ENCODE data around the gene OBSCN. TPM values are rescaled to one million over a fixed set of nuclear protein-coding genes. Genes with fewer than 3 reads are reported as not detected.

OBSCN gene
- total RNA-seq, 1 donor from 2014 or later, result 39.4 TPM

DNA sequence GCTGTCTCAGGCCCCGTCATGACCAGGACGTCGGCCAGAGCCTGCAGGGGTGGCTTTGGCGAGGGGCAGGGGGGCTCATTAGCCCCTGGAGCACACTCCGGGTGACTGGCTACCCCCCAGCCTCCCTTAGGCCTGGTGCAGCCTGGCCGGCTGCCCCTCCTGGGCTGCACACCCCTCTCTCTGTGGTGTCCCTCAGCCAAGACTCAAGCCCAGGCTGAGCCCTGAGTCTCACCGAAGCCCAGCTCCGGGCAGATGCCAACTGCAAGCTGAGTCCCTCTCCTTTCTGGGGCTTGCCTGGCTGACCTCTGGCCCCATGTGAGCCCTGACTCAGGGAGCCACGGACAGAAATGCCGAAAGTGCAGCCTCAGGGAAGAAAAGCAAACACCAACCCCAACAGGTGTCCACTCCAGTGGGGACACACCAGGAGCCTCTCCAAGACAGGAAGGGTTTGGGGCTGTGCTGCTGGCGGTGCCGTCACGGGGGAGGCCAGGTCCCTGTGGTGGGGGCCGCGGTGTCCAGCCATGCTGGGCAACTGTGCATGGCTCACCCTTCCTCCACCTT lies 47.6 kb upstream of the OBSCN start:
- Histone ChIP-seq H3K27me3 (no peaks in the 10 kb centered on the region), H3K9me3 (no peaks in the 10 kb centered on the region), H3K4me3 (no peak overlapping the region), H3K27ac (peak overlapping the region; percentile 6), H3K36me3 (no peaks in the 10 kb centered on the region), H3K4me1 (peaks cover 21% of the 10 kb centered on the region)
- no peak for ATAC-seq
- peak; percentile 61 for DNase-seq
- TF ChIP-seq CTCF (IDR thresholded peaks at IDR 0.05), result no peak
- intact Hi-C loops (cut with DNase I), result no loop called here

DNA sequence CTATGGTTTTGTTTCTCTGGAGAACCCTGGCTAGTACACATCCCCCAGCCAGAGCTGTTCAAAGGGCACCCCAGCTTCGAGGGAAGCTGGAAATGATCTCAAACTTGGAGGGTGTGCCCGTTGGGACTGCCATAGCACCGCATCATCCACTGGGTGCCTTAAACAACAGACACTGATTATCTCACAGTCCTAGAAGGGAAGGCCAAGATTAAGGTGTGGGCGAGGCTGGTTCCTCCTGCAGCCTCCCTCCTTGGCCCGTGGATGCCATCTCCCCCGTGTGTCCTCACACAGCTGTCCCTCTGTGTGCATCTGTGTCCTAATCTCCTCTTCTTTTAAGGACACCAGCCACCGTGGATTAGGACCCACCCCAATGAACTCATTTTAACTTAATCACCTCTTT lies 46.5 kb upstream of the OBSCN start:
- H3K27me3 ChIP-seq, result no peaks in the 10 kb centered on the region
- H3K9me3 ChIP-seq, result no peaks in the 10 kb centered on the region
- H3K4me3 ChIP-seq, result no peak overlapping the region
- H3K36me3 ChIP-seq, result no peaks in the 10 kb centered on the region
- DNase-seq, result no peak
- ATAC-seq, result no peak
- peak overlapping the region; percentile 79 for H3K27ac ChIP-seq
- intact Hi-C loops (cut with DNase I), result no loop called here
- H3K4me1 ChIP-seq, result peaks cover 21% of the 10 kb centered on the region
- TF ChIP-seq CTCF (IDR thresholded peaks at IDR 0.05), result no peak

- no peak for DNase-seq
- no peak for ATAC-seq
- Histone ChIP-seq H3K36me3 (no peaks in the 10 kb centered on the region), H3K9me3 (no peaks in the 10 kb centered on the region), H3K27ac (peak overlapping the region; percentile 79), H3K4me1 (peaks cover 25% of the 10 kb centered on the region), H3K27me3 (no peaks in the 10 kb centered on the region), H3K4me3 (no peak overlapping the region)
- TF ChIP-seq CTCF (IDR thresholded peaks at IDR 0.05), result no peak
- intact Hi-C loops (cut with DNase I), result no loop called here
Observed at GRCh38 chr1:228161866-228162265, 46.0 kb upstream of the OBSCN start.

DNA sequence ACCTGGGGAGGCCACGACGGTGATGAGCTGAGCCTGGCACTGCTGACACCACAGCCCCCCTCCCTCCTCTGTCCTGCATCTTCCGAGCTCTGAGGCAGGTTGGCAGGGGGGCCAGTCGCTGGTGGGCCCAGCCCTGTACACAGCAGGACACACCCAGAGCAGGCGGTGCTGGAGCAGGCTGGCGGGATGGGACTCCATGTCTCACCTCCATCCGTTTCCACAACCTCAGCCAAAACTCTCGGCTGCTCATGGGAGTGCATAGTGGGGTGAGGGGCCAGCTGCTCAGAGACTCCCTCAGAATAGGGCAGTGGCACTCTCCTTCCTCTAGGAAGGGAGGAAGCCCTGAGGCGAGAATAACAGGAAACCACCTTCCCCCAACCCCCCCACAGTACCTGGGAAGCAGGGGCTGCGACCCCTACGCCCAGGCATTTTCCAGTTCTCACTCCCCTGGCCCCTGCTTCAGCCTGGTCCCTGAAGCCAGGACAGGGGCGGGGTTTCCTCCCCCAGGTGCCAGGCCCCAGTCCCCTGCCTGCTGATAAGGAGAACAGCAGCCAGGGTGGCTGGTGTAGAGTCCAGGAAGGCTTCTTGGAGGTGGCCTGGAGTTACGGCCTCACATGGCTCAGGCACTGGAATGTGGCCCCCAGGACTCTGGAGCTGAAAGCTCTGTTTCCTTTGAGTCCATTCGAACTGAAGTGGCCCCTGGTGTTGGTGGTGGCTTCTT lies 45.4 kb upstream of the OBSCN start:
- Histone ChIP-seq H3K36me3 (no peaks in the 10 kb centered on the region), H3K9me3 (no peaks in the 10 kb centered on the region), H3K4me1 (peaks cover 26% of the 10 kb centered on the region), H3K4me3 (no peak overlapping the region), H3K27ac (peak overlapping the region; percentile 79), H3K27me3 (no peaks in the 10 kb centered on the region)
- intact Hi-C loops (cut with DNase I), result no loop called here
- DNase-seq, result peak; percentile 73
- ATAC-seq, result no peak
- no peak for TF ChIP-seq CTCF (IDR thresholded peaks at IDR 0.05)

DNA sequence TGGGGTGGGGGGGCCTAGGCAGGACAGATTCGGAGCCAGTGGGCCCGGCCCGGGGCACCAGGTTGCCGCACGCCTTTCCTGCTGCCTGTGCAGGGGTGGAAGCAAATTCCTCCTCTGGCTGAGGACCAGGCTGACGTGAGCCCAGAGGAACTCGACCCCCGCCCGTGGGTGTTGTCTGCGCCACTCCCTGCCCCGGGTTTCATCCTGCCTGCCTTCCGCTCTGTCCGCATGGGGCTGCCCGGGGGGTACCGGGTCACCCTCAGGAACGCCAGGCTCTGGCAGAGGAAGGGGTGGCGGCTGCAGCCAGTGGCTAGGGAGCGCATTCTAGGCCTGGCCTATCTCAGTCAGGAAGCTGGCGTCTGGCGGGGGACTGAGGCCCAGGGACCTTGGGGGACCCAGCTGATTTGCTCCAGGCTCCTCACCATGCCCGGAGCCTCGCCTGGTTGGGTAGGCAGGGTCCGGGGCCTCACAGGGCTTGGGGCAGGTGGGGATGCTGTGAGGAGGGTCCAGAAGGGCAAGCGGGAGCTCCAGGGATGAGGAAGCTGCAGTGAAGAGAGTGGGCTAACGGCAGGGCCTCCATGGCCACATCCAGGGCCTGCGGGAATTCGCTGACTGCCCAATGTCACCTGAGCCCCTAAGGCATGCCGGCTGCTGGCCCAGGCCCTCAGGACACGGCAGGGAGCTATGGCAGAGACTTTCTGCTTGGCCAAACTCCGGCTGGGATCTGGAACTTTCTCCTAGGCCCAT lies 44.7 kb upstream of the OBSCN start:
- no peak overlapping the region for H3K4me3 ChIP-seq
- no peaks in the 10 kb centered on the region for H3K36me3 ChIP-seq
- ATAC-seq (no peak), DNase-seq (peak; percentile 79)
- peak overlapping the region; percentile 79 for H3K27ac ChIP-seq
- H3K4me1 ChIP-seq, result peaks cover 26% of the 10 kb centered on the region
- no peaks in the 10 kb centered on the region for H3K9me3 ChIP-seq
- intact Hi-C loops (cut with DNase I), result no loop called here
- H3K27me3 ChIP-seq, result no peaks in the 10 kb centered on the region
- no peak for TF ChIP-seq CTCF (IDR thresholded peaks at IDR 0.05)
